Esophagus squamous epithelium (tissue), 5 donors: ENCODE data around the gene RAB6B. TPM values are rescaled to one million over a fixed set of nuclear protein-coding genes. Genes with fewer than 3 reads are reported as not detected.

ENCODE experiments used
- DNase-seq: peaks from one replicate; lab custom pipeline; 2025; lab: John Stamatoyannopoulos, UW
- H3K27ac ChIP-seq, 4 donors: fragments of 200-600 bp; sonication (generic); one replicate each; pipeline ENCODE4 v1.5.1; 2016 to 2019; ENCODE audit warnings: mild to moderate bottlenecking in 1 of 4
- H3K27me3 ChIP-seq, 4 donors: fragments of 200-600 bp; sonication (generic); 1 replicate in 3 of 4; 2 replicates in 1 of 4; pipeline versions ENCODE4 v1.5.1 to v1.6.0; 2017 to 2021; ENCODE audit warnings: antibody characterized with exemption in 1 of 4
- H3K36me3 ChIP-seq, 3 donors: fragments of 200-600 bp; sonication (generic); one replicate each; pipeline ENCODE4 v1.5.1; 2016 to 2019
- H3K4me1 ChIP-seq, 3 donors: fragments of 200-600 bp; sonication (generic); one replicate each; pipeline ENCODE4 v1.5.1; 2017 to 2019
- H3K4me3 ChIP-seq, 4 donors: fragments of 200-600 bp; sonication (generic); 1 replicate in 3 of 4; 2 replicates in 1 of 4; pipeline ENCODE4 v1.5.1; 2016 to 2019; ENCODE audit warnings: mild to moderate bottlenecking in 2 of 4, moderate library complexity in 1 of 4
- H3K9me3 ChIP-seq, 3 donors: fragments of 200-600 bp; sonication (generic); one replicate each; pipeline ENCODE4 v1.5.1; 2016 to 2019
- POLR2A ChIP-seq, 4 donors: fragments of 450-650 bp; IDR thresholded peaks; one replicate each; pipeline ENCODE4 v1.6.1; 2017; ENCODE audit warnings: antibody characterized with exemption in 4 of 4, mild to moderate bottlenecking in 4 of 4, moderate library complexity in 3 of 4
- WGBS, 2 donors: methylation state at CpG; one replicate each; pipeline ENCODE4 v1.1.5; 2018; 5-methylcytosine and 5-hydroxymethylcytosine counted together
- intact Hi-C: fragments of 100-400 bp; cut with DNase I; formaldehyde crosslinking; loops from one replicate; pipeline ENCODE4 v1.15.0; 2022
- total RNA-seq, 4 donors: library from RNA; depleted of rRNA; stranded (reverse); fragments of >200 nt; gene quantifications; one replicate each; pipeline ENCODE4 v1.1.0, GENCODE V29; 2016
- TF ChIP-seq, protein P1 (sequence below), 6 experiments: fragments of 450-650 bp in 4 of 6; fragments of 200-600 bp in 2 of 6; sonication (generic) in 2 of 6; IDR thresholded peaks; one replicate each; pipeline ENCODE4 v1.5.1; 2016 to 2019; ENCODE audit warnings: antibody characterized with exemption in 6 of 6, mild to moderate bottlenecking in 4 of 6, moderate library complexity in 4 of 6
- donor health status: DM: yes; HTN: yes; CAD: no.

The RAB6B gene
- total RNA-seq, 4 donors from 2014 or later = 0.09 to 1.7 (median 0.68) TPM

- no peak overlapping the region for H3K4me3 ChIP-seq
- no peak overlapping the region for H3K27ac ChIP-seq
- no peaks in the 10 kb centered on the region for H3K36me3 ChIP-seq
- H3K4me1 ChIP-seq = no peaks in the 10 kb centered on the region
- WGBS, 2 donors = 61 to 80% methylated on average over 1 to 2 of the region's 2 CpGs
- H3K9me3 ChIP-seq = no peaks in the 10 kb centered on the region
- no peak for DNase-seq
- no peaks in the 10 kb centered on the region for H3K27me3 ChIP-seq
- TF ChIP-seq, protein P1, sequence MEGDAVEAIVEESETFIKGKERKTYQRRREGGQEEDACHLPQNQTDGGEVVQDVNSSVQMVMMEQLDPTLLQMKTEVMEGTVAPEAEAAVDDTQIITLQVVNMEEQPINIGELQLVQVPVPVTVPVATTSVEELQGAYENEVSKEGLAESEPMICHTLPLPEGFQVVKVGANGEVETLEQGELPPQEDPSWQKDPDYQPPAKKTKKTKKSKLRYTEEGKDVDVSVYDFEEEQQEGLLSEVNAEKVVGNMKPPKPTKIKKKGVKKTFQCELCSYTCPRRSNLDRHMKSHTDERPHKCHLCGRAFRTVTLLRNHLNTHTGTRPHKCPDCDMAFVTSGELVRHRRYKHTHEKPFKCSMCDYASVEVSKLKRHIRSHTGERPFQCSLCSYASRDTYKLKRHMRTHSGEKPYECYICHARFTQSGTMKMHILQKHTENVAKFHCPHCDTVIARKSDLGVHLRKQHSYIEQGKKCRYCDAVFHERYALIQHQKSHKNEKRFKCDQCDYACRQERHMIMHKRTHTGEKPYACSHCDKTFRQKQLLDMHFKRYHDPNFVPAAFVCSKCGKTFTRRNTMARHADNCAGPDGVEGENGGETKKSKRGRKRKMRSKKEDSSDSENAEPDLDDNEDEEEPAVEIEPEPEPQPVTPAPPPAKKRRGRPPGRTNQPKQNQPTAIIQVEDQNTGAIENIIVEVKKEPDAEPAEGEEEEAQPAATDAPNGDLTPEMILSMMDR (IDR thresholded peaks at IDR 0.05) = no peak
- TF ChIP-seq POLR2A (IDR thresholded peaks at IDR 0.05) = no peak
- intact Hi-C loops = no loop called here
Measured at GRCh38 chr3:133856316-133856715, 39.4 kb downstream of the RAB6B start.

GRCh38 chr3:133855772-133856171 is 39.9 kb downstream of the RAB6B start:
- intact Hi-C loops = no loop called here
- Histone ChIP-seq H3K4me1 (no peaks in the 10 kb centered on the region), H3K9me3 (no peaks in the 10 kb centered on the region), H3K36me3 (no peaks in the 10 kb centered on the region), H3K4me3 (no peak overlapping the region), H3K27me3 (no peaks in the 10 kb centered on the region), H3K27ac (no peak overlapping the region)
- DNase-seq = no peak
- TF ChIP-seq, protein P1 (IDR thresholded peaks at IDR 0.05) = no peak
- no peak for TF ChIP-seq POLR2A (IDR thresholded peaks at IDR 0.05)
- WGBS, 2 donors = 63 to 72% methylated on average over 5 to 6 of the region's 6 CpGs

DNA sequence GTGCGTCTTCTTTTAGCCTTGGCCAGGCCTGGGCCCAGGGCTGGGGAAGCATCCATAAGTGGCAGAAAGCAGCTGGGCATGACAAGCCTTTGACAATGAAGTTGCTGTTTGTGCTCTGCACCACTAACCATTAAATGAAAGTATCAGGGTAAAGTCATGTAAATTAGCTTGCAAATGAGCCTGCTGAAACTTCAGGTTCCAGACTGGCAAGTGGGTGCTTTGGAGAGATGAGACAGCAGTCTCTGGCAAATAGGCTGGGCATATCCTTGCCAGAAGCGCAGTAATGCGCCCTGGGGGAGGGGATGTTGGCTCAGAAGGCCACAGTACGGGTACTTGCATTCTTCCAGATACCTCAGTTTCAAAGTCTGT is 40.7 kb downstream of the RAB6B start:
- DNase-seq = no peak
- 74 to 88% methylated on average over 4 of the region's 4 CpGs for WGBS, 2 donors
- TF ChIP-seq, protein P1 (IDR thresholded peaks at IDR 0.05) = no peak
- no peak for TF ChIP-seq POLR2A (IDR thresholded peaks at IDR 0.05)
- no peaks in the 10 kb centered on the region for H3K27me3 ChIP-seq
- intact Hi-C loops = no loop called here
- no peaks in the 10 kb centered on the region for H3K36me3 ChIP-seq
- H3K4me3 ChIP-seq = no peak overlapping the region
- H3K9me3 ChIP-seq = no peaks in the 10 kb centered on the region
- H3K4me1 ChIP-seq = no peaks in the 10 kb centered on the region
- H3K27ac ChIP-seq = no peak overlapping the region

- 72 to 83% methylated on average over 4 to 5 of the region's 5 CpGs for WGBS, 2 donors
- no peak for DNase-seq
- H3K27me3 ChIP-seq = no peaks in the 10 kb centered on the region
- TF ChIP-seq POLR2A (IDR thresholded peaks at IDR 0.05) = no peak
- TF ChIP-seq, protein P1 (IDR thresholded peaks at IDR 0.05) = no peak
- no peak overlapping the region for H3K27ac ChIP-seq
- no peak overlapping the region for H3K4me3 ChIP-seq
- intact Hi-C loops = no loop called here
- no peaks in the 10 kb centered on the region for H3K4me1 ChIP-seq
- H3K9me3 ChIP-seq = no peaks in the 10 kb centered on the region
- H3K36me3 ChIP-seq = no peaks in the 10 kb centered on the region
Measured at GRCh38 chr3:133854264-133855001, 41.2 kb downstream of the RAB6B start.

DNA sequence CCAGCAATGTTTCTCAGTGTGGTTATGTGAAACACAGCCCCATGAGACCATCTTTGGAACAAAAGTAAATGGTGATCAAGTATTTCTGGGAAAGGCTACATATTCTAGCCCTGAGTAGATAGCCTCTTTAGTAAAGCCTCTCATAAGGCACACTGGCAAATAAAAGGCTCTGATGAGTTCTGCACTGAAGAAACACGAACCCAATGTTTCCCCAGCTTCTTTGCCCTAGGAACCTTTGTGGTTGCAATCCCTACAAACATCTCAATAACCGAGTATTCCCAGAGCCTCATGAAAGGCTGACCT is 41.8 kb downstream of the RAB6B start:
- Histone ChIP-seq H3K4me1 (no peaks in the 10 kb centered on the region), H3K9me3 (no peaks in the 10 kb centered on the region), H3K4me3 (no peak overlapping the region), H3K36me3 (no peaks in the 10 kb centered on the region), H3K27ac (no peak overlapping the region), H3K27me3 (no peaks in the 10 kb centered on the region)
- no peak for TF ChIP-seq POLR2A (IDR thresholded peaks at IDR 0.05)
- no peak for DNase-seq
- intact Hi-C loops = no loop called here
- 71 to 72% methylated on average over 2 of the region's 2 CpGs for WGBS, 2 donors
